ENCODE results near the gene HBD. TPM values are rescaled to one million over a fixed set of nuclear protein-coding genes. Genes with fewer than 3 reads are reported as not detected.

Gene HBD
- total RNA-seq, 1 donor from 2014 or later: not detected

GRCh38 chr11:5224538-5225479 is 9.5 kb downstream of the HBD start:
- no peaks in the 10 kb centered on the region for H3K4me1 Mint-ChIP-seq (ENCODE audit: unreplicated experiment)
- no peaks in the 10 kb centered on the region for H3K9me3 Mint-ChIP-seq (ENCODE audit: unreplicated experiment)
- no peak overlapping the region for H3K27ac Mint-ChIP-seq (ENCODE audit: unreplicated experiment)
- no peak overlapping the region for H3K4me3 Mint-ChIP-seq (ENCODE audit: unreplicated experiment)
- TF ChIP-seq CTCF (IDR thresholded peaks at IDR 0.05): no peak
- DNase-seq (ENCODE audit: extremely low spot score, unreplicated experiment): no peak
- peaks cover 3% of the 10 kb centered on the region for H3K27me3 Mint-ChIP-seq (ENCODE audit: unreplicated experiment)
- no peaks in the 10 kb centered on the region for H3K36me3 Mint-ChIP-seq (ENCODE audit: unreplicated experiment)

GRCh38 chr11:5223686-5224085 is 10.6 kb downstream of the HBD start:
- Mint-ChIP-seq H3K4me3 (ENCODE audit: unreplicated experiment) (no peak overlapping the region), H3K27me3 (ENCODE audit: unreplicated experiment) (peaks cover 2% of the 10 kb centered on the region), H3K4me1 (ENCODE audit: unreplicated experiment) (no peaks in the 10 kb centered on the region), H3K27ac (ENCODE audit: unreplicated experiment) (no peak overlapping the region), H3K9me3 (ENCODE audit: unreplicated experiment) (peaks cover 4% of the 10 kb centered on the region), H3K36me3 (ENCODE audit: unreplicated experiment) (no peaks in the 10 kb centered on the region)
- no peak for TF ChIP-seq CTCF (IDR thresholded peaks at IDR 0.05)
- no peak for DNase-seq (ENCODE audit: extremely low spot score, unreplicated experiment)

GRCh38 chr11:5223146-5223545 is 11.1 kb downstream of the HBD start:
- H3K27ac Mint-ChIP-seq (ENCODE audit: unreplicated experiment): no peak overlapping the region
- H3K27me3 Mint-ChIP-seq (ENCODE audit: unreplicated experiment): no peaks in the 10 kb centered on the region
- H3K9me3 Mint-ChIP-seq (ENCODE audit: unreplicated experiment): peaks cover 4% of the 10 kb centered on the region
- TF ChIP-seq CTCF (IDR thresholded peaks at IDR 0.05): no peak
- no peak for DNase-seq (ENCODE audit: extremely low spot score, unreplicated experiment)
- H3K4me1 Mint-ChIP-seq (ENCODE audit: unreplicated experiment): no peaks in the 10 kb centered on the region
- no peak overlapping the region for H3K4me3 Mint-ChIP-seq (ENCODE audit: unreplicated experiment)
- no peaks in the 10 kb centered on the region for H3K36me3 Mint-ChIP-seq (ENCODE audit: unreplicated experiment)

- Mint-ChIP-seq H3K27ac (ENCODE audit: unreplicated experiment) (no peak overlapping the region), H3K36me3 (ENCODE audit: unreplicated experiment) (no peaks in the 10 kb centered on the region), H3K4me3 (ENCODE audit: unreplicated experiment) (no peak overlapping the region)
These were observed 23.9 kb downstream of the HBD start for GRCh38 chr11:5210376-5210885.

More at GRCh38 chr11:5210376-5210885, 23.9 kb downstream of the HBD start:
- Mint-ChIP-seq H3K27me3 (ENCODE audit: unreplicated experiment) (peaks cover 12% of the 10 kb centered on the region), H3K4me1 (ENCODE audit: unreplicated experiment) (no peaks in the 10 kb centered on the region), H3K9me3 (ENCODE audit: unreplicated experiment) (no peaks in the 10 kb centered on the region)
- no peak for TF ChIP-seq CTCF (IDR thresholded peaks at IDR 0.05)
- DNase-seq (ENCODE audit: extremely low spot score, unreplicated experiment): no peak

Measured in osteocyte (in vitro differentiated cells).